GM21786 (cell line): ENCODE results near the gene CANT1.
A peak's percentile ranks its signal among the peaks of the same experiment; 100 is the strongest.

Experiments used
- ATAC-seq: cut with Tn5 transposase; IDR thresholded peaks from one replicate; pipeline ENCODE4 v1.9.1; 2021; ENCODE audit not compliant: unreplicated experiment

CANT1 gene

DNA sequence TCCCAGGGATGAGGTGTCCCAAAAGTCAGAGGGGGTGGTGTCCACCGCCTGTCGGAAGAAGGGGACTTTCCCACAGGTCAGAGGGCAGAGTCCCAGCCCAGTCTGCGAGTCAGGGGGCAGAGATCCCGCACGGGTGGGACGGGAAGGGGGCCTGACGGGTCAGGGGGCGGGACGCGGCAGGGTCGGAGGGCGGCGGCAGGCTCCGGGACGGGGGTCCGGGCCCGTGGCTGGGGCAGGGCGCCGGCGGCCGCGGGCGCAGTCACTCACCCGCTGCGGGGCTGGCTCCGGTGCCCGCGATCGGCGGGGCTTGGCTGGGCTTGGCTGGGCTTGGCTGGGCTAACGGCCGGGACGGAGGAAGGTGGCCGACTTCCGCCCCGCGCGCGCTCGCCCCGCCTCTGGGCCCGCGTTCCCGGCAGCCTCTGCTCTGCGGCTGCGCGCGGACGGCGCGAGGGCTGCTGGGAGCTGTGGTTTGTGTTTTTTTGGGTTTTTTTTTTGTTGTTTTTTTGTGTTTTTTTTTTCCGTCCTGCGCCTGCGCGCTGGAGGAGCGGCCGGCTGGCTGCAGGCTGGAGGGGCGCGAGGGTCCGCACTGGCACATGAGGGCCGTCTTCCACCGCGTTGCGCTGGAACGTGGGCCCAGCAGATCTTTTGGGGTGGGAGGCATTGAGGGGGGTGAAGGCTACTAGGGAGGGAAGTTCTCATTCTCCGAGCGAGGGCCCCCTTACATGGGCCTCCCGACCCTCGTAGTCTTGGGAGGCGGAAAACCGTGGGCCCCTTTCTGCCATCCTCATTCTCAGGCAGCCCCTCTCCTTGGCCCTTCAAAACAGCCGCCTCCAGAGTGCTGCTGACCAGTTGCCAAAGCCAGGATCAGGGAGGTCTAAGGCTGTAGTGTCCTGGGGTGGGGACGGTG, at the start of gene CANT1:
TSS of gene CANT1 (minus strand) at position 368 of the 907 bp plus-strand sequence. CDS start 12,142 bp downstream, outside the sequence.
- ATAC-seq: peak; percentile 71

DNA sequence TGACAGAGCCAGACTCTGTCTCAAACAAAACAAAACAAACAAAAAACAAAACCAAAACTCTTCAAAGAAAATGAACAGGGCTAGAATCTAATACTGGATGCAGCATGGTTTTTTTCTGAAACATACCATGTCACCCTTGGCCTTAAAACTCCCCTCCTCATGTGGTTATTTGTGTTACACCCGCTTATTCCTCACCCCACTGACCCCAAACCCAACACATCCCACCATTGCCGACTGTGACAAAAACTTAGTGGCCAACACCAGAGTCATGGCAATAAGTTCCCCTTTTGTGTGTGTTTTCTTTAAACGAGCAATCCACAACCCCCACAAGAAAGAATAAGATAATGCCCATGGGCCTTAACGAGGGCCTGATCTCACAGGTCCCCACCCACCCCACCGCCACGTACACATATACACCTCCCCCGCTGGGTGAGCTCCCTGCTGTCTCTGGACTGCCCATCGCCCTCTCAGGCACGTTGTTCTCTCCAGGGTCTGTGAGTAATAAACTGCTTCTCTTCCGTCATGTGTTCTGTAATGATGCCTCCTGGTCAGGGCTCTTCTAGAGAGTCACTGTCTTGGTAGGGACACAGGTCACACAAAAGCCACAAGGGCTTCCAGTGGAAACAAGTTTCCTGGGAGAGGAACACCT, 48.3 kb upstream of the CANT1 start:
- ATAC-seq: no peak

DNA sequence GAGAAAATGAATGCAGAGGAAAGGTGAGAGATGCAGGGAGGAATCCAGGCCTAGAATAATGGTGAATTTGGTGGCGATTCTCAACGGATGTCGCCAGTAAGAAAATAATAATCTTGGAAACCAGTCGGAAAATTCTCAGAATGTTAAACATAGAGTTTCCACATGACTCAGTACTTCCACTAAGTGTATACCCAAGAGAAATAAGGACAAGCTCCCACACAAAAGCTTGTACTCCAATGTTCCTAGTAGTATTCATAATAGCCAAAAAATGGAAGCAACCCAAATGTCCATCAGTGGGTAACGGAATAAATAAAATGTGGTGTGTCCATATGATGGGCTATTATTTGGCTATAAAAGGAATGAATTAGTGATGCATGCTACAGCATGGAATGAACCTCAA, 45.6 kb upstream of the CANT1 start:
- no peak for ATAC-seq

DNA sequence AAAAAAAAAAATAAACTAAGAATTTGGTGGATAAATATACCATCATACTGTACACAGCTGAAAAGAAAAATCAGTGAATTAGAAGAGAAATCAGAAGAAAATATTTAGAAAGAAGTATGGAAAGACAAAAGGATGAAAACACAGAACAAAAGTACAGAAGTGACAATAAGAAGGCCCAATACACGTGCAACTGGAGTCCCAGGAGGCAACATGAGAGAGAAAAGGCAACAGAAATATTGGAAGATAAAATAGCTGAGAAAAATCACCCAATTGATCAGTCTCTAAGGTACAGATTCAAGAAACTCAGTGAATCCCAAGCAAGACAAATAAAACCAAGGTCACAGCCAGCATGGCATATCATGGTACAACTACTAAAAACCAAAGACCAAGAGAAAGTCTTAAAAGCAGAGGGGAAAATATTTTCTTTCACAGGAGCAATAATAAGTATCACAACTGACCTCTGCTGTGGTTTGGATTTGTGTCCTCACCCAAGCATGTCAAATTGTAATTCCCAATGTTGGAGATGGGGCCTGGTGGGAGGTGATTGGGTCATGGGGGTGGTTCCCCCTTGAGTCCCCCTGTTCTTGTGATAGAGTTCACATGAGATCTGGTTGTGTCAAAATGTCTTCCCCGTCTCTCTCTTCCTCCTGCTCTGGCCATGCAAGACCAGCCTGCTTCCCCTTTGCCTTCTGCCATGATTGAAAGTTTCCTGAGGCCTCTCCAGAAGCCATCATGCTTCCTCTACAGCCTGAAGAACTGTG, 44.8 kb upstream of the CANT1 start:
- no peak for ATAC-seq

DNA sequence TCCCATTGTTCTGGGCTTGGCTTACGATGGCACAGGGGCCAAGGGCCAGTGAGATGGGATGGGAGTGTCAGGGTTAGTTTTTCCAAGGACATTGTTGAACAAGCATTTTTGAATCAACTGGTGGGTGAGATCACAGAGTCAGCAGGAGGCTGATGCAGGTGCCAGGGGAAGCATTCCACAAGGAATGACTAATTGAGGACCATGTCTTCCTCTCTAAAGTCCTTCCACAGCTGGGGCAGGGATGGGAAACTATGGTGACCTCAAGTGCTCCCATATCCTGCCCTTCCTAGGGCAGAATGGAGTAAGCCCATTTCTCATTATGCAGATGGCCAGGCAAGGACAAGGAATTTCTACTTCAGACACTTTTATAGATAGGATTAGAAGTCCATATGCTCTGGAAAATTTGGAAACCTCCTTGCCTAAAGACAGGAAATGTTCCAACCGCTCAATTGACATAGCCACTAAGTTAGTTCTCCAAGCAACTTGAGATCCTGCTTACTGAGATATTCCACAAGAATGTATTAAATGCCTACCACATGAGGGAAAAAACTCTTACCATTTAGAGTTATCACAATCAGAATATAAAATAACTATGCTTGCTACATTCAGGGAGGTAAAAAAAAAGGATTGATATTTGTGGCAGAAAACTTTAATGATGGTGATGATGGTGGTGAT, 43.8 kb upstream of the CANT1 start:
- no peak for ATAC-seq

DNA sequence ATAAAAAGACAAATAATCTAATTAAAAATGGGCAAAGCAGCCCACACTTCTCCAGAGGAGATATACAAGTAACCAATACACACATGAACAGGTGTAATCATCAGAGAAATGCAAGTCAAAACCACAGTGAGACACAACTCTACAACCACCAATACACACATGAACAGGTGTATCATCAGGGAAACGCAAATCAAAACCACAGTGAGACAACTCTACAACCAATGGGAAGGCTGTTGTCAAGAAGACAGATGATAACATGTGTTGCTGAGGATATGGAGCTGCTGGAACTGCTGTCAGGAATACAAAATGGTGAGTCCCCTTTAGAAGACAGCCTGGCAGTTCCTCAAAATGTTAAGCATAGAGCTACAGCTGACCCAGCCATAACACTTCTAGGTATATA, 42.6 kb upstream of the CANT1 start:
- ATAC-seq: no peak

DNA sequence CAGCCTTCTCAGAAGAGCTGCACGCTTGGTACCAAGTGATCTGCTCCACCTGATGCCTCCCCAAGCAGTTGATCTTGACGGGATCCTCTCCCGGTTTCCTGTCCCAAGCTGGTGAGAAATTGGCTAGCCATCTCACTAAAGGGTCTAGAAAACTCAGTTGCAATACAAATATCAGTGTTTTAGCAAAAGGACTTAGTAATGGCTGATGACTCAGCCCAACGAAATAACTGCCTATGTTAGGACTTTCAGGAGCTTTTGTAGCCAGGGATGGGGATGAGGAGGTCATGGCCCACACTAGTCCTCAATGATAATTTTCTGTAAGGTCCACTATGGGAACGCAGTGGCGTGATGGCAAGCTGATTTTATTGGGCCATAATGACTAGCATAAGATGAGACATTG, 41.7 kb upstream of the CANT1 start:
- no peak for ATAC-seq

DNA sequence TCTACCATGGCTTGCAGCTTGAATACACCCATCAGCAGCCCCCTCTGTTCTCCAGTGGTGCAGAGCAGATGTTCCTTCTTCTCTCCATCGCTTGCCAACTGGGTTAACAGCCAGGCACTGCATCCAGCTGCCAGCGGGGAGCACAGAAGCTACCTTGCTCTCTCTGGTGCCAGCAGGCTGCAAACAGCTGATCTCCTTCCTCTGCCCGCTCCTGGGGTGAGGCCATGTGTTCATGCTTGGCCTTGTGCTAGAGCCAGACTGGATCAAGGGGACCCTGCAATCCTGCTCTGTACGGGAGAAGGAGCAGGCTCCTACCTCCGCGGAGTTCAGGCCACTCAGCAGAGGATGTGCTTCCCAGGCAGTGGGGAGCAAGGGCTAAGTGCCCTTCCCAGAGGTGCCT, 41.0 kb upstream of the CANT1 start:
- no peak for ATAC-seq

DNA sequence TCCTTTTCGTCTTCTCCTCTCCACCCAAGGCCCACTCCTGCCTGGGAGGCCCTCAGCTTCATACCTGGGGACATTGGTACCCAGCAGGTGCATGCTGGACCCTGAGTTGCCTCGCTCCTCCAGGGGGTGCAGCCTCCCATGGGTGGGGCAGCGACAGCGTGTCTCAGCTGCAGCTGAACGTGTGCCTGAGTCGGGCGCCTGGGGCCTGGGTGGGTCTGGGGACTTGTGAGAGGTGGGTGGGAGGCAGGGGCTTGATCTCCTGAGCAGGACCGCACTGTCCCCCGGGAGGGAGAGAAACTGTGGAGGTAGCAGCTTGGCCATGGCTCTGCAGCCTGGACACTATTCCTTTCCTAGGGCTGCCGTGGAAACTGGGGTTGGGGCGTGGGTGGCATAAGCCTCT, 40.3 kb upstream of the CANT1 start:
- ATAC-seq: no peak

DNA sequence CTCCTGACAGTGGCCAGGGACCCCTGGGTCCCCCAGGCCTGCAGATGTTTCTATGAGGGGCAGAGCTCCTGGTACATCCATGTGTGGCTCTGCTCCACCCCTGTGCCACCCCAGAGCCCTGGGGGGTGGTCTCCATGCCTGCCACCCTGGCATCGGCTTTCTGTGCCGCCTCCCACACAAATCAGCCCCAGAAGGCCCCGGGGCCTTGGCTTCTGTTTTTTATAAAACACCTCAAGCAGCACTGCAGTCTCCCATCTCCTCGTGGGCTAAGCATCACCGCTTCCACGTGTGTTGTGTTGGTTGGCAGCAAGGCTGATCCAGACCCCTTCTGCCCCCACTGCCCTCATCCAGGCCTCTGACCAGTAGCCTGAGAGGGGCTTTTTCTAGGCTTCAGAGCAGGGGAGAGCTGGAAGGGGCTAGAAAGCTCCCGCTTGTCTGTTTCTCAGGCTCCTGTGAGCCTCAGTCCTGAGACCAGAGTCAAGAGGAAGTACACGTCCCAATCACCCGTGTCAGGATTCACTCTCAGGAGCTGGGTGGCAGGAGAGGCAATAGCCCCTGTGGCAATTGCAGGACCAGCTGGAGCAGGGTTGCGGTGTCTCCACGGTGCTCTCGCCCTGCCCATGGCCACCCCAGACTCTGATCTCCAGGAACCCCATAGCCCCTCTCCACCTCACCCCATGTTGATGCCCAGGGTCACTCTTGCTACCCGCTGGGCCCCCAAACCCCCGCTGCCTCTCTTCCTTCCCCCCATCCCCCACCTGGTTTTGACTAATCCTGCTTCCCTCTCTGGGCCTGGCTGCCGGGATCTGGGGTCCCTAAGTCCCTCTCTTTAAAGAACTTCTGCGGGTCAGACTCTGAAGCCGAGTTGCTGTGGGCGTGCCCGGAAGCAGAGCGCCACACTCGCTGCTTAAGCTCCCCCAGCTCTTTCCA, 39.5 kb upstream of the CANT1 start:
- no peak for ATAC-seq

DNA sequence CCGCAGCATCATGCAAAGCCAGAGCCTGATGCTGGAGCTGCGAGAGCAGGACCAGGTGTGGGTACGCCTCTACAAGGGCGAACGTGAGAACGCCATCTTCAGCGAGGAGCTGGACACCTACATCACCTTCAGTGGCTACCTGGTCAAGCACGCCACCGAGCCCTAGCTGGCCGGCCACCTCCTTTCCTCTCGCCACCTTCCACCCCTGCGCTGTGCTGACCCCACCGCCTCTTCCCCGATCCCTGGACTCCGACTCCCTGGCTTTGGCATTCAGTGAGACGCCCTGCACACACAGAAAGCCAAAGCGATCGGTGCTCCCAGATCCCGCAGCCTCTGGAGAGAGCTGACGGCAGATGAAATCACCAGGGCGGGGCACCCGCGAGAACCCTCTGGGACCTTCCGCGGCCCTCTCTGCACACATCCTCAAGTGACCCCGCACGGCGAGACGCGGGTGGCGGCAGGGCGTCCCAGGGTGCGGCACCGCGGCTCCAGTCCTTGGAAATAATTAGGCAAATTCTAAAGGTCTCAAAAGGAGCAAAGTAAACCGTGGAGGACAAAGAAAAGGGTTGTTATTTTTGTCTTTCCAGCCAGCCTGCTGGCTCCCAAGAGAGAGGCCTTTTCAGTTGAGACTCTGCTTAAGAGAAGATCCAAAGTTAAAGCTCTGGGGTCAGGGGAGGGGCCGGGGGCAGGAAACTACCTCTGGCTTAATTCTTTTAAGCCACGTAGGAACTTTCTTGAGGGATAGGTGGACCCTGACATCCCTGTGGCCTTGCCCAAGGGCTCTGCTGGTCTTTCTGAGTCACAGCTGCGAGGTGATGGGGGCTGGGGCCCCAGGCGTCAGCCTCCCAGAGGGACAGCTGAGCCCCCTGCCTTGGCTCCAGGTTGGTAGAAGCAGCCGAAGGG, 38.6 kb upstream of the CANT1 start:
- no peak for ATAC-seq

DNA sequence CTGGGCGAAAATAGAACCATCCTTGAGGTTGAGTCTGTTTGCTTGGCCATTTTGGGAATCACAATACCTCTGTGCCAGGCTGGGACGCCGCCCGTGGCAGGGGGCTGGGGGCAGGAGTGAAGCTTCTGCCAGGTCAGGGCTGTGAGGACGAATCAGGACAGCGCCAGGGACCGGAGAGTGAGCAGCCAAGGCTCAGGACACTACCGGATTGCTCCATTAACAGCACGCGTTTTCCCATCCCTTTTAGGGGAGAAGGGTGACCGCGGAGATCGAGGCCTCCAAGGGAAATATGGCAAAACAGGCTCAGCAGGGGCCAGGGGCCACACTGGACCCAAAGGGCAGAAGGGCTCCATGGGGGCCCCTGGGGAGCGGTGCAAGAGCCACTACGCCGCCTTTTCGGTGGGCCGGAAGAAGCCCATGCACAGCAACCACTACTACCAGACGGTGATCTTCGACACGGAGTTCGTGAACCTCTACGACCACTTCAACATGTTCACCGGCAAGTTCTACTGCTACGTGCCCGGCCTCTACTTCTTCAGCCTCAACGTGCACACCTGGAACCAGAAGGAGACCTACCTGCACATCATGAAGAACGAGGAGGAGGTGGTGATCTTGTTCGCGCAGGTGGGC, 37.8 kb upstream of the CANT1 start:
- ATAC-seq: no peak

DNA sequence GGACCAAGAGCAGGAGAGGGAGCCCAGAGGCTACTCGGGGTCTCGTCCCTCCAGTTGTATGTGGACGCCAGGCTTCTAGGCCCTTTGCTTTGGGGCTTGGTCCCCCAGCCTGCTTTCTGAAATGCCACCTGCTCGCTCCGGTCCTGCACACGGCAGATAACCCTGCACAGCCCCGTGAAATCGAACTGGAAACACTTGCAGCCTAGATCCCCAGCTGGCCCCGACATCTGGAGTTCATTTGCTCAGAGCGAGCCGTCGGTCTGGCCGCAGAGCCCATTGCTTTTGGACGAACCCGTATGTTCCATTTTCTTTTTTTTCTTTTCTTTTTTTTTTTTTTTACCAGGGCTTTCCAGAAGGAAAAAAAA, 37.3 kb upstream of the CANT1 start:
- ATAC-seq: no peak

DNA sequence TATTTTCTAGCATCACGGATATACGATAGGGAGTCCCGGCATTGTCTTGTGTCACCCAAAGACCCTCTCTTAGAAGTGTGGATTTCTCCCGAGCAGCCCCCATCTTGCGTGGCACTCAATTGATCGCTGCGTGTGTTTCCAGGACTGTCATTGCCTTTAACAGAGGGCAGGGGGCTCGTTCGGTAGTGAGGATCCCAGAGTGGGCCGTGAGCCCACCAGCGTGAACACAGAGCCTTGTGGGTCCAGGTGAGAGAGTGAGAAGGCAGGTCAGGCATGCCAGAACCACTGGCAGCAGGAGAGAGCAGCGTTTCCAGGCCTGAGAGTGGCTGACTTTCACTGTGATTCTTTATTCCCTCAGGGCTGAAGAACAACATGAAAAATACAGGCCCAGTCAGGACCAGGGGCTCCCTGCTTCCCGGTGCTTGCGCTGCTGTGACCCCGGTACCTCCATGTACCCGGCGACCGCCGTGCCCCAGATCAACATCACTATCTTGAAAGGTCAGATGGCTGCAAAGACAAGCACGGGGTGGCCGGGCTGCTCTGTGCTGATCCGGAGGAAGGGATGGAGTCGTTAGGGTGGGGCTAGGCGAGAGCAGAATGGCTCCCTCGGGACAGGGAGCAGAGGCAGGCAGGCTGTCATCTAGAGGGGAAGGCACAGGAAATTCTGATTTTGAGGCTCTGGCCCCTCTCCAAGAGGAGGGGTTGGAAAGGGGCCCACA, 36.8 kb upstream of the CANT1 start:
- no peak for ATAC-seq

DNA sequence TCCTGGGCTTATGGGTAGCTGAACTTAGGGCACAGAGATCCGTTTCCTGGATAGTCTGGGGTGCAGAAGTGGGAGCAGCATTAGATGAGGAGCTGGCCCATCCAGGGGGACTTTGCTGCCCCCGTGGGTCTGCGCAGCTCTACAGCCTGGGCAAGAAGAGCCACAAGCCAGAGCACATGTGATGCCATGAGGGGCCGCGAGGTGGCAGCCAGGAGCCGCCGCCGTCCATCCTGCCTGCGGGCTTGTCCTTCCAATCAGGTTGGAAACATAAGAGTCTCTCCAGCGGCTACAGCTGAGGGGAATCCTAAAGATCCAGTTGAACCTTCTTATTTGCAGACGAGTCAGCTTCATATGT, 36.3 kb upstream of the CANT1 start:
- ATAC-seq: no peak

DNA sequence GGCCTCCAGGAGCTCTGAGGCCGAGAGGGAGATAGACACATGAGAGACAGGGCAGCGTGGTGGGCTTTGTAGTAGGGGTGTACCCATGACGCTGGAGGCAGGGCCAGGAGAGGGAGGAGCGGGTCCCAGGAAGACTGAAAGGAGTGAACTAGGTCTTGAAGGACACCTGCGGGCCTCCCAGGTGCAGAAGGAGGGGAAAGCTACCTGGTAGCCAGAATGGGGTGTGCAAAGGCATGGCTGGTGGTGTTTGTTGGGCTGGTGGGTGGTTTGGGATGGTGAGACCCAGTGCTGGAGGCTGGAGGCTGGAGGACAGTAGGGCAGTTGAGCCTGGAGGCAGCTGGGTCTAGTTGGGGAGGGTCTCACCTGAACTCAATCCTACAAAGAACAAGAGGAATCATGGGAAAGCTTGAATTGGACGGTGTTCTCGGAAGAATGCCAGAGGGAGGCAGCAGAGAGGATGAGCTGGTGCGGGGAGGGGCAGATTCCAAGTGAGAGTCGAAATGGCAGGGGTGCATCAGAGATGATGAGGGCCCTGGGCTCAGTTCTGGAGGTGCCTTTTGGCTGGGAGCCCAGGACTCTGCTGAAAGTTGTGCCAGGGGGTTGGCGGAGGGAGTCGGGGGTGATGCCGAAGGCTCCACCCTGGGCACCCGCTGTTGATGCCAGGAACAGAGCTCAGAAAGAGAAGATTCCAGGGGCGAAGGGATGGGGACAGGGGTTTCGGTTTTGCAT, 35.6 kb upstream of the CANT1 start:
- no peak for ATAC-seq

DNA sequence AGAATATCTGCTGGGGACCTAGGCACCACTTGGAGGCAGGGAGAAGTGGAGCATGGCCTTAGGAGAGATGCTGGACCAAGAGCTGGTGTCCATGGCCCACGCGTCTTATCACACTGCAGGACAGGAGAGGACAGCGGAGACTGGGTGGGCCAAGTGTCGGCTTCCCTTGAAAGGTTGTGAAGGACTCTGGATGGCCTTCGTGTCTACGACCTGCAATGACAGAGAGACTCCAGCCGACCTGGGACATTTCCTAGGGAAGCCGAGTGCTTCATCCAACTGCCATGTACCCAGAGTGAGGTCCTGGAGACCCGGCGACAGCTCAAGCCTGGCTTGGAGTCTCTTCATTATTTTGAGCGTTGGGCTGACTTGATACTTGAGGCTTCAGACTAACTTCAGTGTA, 34.9 kb upstream of the CANT1 start:
- no peak for ATAC-seq

DNA sequence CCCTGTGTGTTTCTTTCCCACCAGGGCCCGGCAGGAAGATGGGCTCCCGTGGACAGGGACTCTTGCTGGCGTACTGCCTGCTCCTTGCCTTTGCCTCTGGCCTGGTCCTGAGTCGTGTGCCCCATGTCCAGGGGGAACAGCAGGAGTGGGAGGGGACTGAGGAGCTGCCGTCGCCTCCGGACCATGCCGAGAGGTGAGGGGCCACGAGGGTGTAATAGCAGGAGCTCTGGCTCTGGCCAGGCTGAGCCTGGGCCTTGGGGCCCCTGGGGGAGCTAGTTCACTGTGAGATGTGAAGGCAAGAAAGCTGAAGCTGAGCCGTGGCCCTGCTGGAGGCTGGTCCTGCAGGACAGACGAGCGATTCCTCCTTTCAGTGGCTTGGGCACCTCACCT, 34.4 kb upstream of the CANT1 start:
- no peak for ATAC-seq
